MM.1S (cell line): ENCODE data around the gene TEX44.

Source experiments
- DNase-seq: peaks from one replicate; pipeline ENCODE4 v3.0.0-alpha.2; 2015
- H2AFZ ChIP-seq: fragments of 300-600 bp; sonication (generic); 2 replicates; pipeline ENCODE4 v1.6.0; 2016; ENCODE audit warnings: antibody characterized with exemption, low read length
- H3F3A ChIP-seq: fragments of 300-600 bp; sonication (generic); 2 replicates; pipeline ENCODE4 v1.6.1; 2016; ENCODE audit warnings: mild to moderate bottlenecking, antibody characterized with exemption, low read length, moderate library complexity, mixed read lengths; ENCODE audit not compliant: insufficient read depth
- H3K27ac ChIP-seq: fragments of 300-600 bp; sonication (generic); 2 replicates; pipeline ENCODE4 v1.5.1; 2016; ENCODE audit warnings: mild to moderate bottlenecking, low read length
- H3K27me3 ChIP-seq: fragments of 300-600 bp; sonication (generic); replicated peaks from 2 replicates; pipeline ENCODE4 v1.6.0; 2016; ENCODE audit warnings: low read length; ENCODE audit not compliant: insufficient read depth
- H3K36me3 ChIP-seq: fragments of 300-600 bp; sonication (generic); replicated peaks from 2 replicates; pipeline ENCODE4 v1.6.1; 2016; ENCODE audit warnings: mild to moderate bottlenecking, low read length, mixed read lengths; ENCODE audit not compliant: insufficient read depth
- H3K4me1 ChIP-seq: fragments of 300-600 bp; sonication (generic); 2 replicates; pipeline ENCODE4 v1.6.1; 2016; ENCODE audit warnings: low read length, mixed read lengths
- H3K4me2 ChIP-seq: fragments of 300-600 bp; sonication (generic); 2 replicates; pipeline ENCODE4 v1.6.0; 2016; ENCODE audit warnings: low read depth, low read length
- H3K4me3 ChIP-seq: fragments of 300-600 bp; sonication (generic); 2 replicates; pipeline ENCODE4 v1.5.1; 2016; ENCODE audit warnings: low read length, mixed read lengths
- H3K79me2 ChIP-seq: fragments of 300-600 bp; sonication (generic); 2 replicates; pipeline ENCODE4 v1.6.1; 2016; ENCODE audit warnings: mixed run types, low read length, mixed read lengths
- H3K9ac ChIP-seq: fragments of 300-600 bp; sonication (generic); 2 replicates; pipeline ENCODE4 v1.6.1; 2016; ENCODE audit warnings: low read length, mixed read lengths
- H3K9me2 ChIP-seq: fragments of 300-600 bp; sonication (generic); replicated peaks from 2 replicates; pipeline ENCODE4 v1.6.1; 2016; ENCODE audit warnings: mild to moderate bottlenecking, low read length, mixed read lengths; ENCODE audit not compliant: insufficient read depth
- H3K9me3 ChIP-seq: fragments of 300-600 bp; sonication (generic); replicated peaks from 2 replicates; pipeline ENCODE4 v1.6.1; 2016; ENCODE audit warnings: mild to moderate bottlenecking, low read length, mixed read lengths; ENCODE audit not compliant: insufficient read depth
- H4K20me1 ChIP-seq: fragments of 300-600 bp; sonication (generic); 2 replicates; pipeline ENCODE4 v1.6.1; 2016; ENCODE audit warnings: mild to moderate bottlenecking, low read length, moderate library complexity, mixed read lengths; ENCODE audit not compliant: insufficient read depth
- CTCF ChIP-seq: fragments of 300-600 bp; sonication (generic); IDR thresholded peaks from 2 replicates; pipeline ENCODE4 v1.5.1; 2016; ENCODE audit warnings: antibody characterized with exemption, low read length, mixed read lengths
- EZH2 ChIP-seq: fragments of 300-600 bp; sonication (generic); optimal IDR thresholded peaks from 2 replicates; pipeline ENCODE3; 2017; ENCODE audit warnings: low read depth, mild to moderate bottlenecking, antibody characterized with exemption, low read length, mixed read lengths
- EZH2phosphoT487 ChIP-seq: fragments of 300-600 bp; sonication (generic); IDR thresholded peaks from 2 replicates; pipeline ENCODE4 v1.6.1; 2018; ENCODE audit warnings: antibody characterized with exemption, low read length

TEX44 gene

GRCh38 chr2:231627384-231628120 lies 34.9 kb downstream of the TEX44 start:
- H3K79me2 ChIP-seq, result no peaks in the 10 kb centered on the region
- no peaks in the 10 kb centered on the region for H3K36me3 ChIP-seq
- H3K4me3 ChIP-seq, result no peak overlapping the region
- H3K4me2 ChIP-seq, result peak overlapping the region; percentile 49
- no peak for DNase-seq
- H3F3A ChIP-seq, result no peaks in the 10 kb centered on the region
- no peaks in the 10 kb centered on the region for H4K20me1 ChIP-seq
- no peaks in the 10 kb centered on the region for H3K27me3 ChIP-seq
- H3K9me2 ChIP-seq, result no peaks in the 10 kb centered on the region
- no peak overlapping the region; the same call in 1 of the 2 replicates for H3K27ac ChIP-seq
- peak overlapping the region; percentile 16; the same call in 1 of the 2 replicates for H3K9ac ChIP-seq
- H2AFZ ChIP-seq, result peak overlapping the region; percentile 64
- peaks cover 5% of the 10 kb centered on the region for H3K4me1 ChIP-seq
- TF ChIP-seq EZH2phosphoT487 (no peak), CTCF (no peak), EZH2 (no peak)
- no peaks in the 10 kb centered on the region for H3K9me3 ChIP-seq

DNA sequence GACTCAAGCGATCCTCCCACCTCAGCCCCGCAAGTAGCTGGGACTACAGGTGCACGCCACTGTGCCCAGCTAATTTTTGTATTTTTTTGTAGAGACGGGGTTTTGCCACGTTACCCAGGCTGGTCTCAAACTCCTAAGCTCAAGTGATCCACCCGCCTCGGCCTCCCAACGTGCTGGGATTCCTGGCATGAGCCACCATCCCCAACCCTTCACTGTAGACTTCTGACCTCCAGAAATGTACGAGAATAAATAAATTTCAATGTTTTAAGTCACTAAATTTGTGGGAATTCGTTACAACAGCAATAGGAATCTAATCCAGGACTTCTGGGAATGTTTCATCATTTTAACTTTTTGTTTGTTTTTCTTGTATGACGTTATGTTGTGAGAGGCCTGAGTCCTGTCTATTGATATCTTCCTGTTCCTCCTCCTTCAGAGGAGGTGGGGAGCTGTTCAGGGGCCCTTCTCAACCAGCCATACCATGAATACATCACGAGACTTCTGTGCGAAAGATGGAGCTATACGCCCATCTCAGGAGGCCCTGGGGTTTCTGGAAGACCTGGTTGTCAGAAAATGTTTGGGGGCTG lies 40.0 kb downstream of the TEX44 start:
- H2AFZ ChIP-seq, result no peak overlapping the region
- H3K27ac ChIP-seq, result no peak overlapping the region
- no peaks in the 10 kb centered on the region for H3K9me3 ChIP-seq
- no peaks in the 10 kb centered on the region for H3F3A ChIP-seq
- H3K27me3 ChIP-seq, result no peaks in the 10 kb centered on the region
- no peak overlapping the region for H3K4me3 ChIP-seq
- no peaks in the 10 kb centered on the region for H3K9me2 ChIP-seq
- H3K79me2 ChIP-seq, result no peaks in the 10 kb centered on the region
- peaks cover 4% of the 10 kb centered on the region for H3K4me1 ChIP-seq
- H4K20me1 ChIP-seq, result no peaks in the 10 kb centered on the region
- no peak for DNase-seq
- TF ChIP-seq CTCF, result no peak
- TF ChIP-seq EZH2phosphoT487, result no peak
- TF ChIP-seq EZH2, result no peak
- H3K9ac ChIP-seq, result no peak overlapping the region
- H3K4me2 ChIP-seq, result no peak overlapping the region
- H3K36me3 ChIP-seq, result no peaks in the 10 kb centered on the region

- no peaks in the 10 kb centered on the region for H3F3A ChIP-seq
- H3K79me2 ChIP-seq, result no peaks in the 10 kb centered on the region
- TF ChIP-seq CTCF (no peak), EZH2 (no peak), EZH2phosphoT487 (no peak)
- H4K20me1 ChIP-seq, result no peaks in the 10 kb centered on the region
- H3K4me2 ChIP-seq, result no peak overlapping the region
- no peaks in the 10 kb centered on the region for H3K27me3 ChIP-seq
- no peak overlapping the region for H3K27ac ChIP-seq
- no peaks in the 10 kb centered on the region for H3K9me2 ChIP-seq
- no peak overlapping the region for H3K9ac ChIP-seq
- H3K4me3 ChIP-seq, result no peak overlapping the region
- no peak overlapping the region for H2AFZ ChIP-seq
- no peaks in the 10 kb centered on the region for H3K9me3 ChIP-seq
- H3K36me3 ChIP-seq, result no peaks in the 10 kb centered on the region
- no peaks in the 10 kb centered on the region for H3K4me1 ChIP-seq
- DNase-seq, result no peak
These were observed 40.7 kb downstream of the TEX44 start for GRCh38 chr2:231633241-231633976.
